Trophoblast cell (in vitro differentiated cells and primary cell): ENCODE measurements around the gene SPOCK1.

Source experiments
- DNase-seq, 2 donors: peaks; one replicate each; pipeline ENCODE4 v3.0.0-alpha.2; 2016
- H2AFZ ChIP-seq: 2 replicates; pipeline ENCODE4 v1.6.1; 2013; ENCODE audit warnings: low read length, moderate library complexity, mild to moderate bottlenecking; ENCODE audit not compliant: insufficient read depth, poor library complexity
- H2AK5ac ChIP-seq: 2 replicates; pipeline ENCODE4 v1.6.1; 2013; ENCODE audit warnings: mild to moderate bottlenecking, low read length
- H2BK120ac ChIP-seq: 2 replicates; pipeline ENCODE4 v1.6.1; 2013; ENCODE audit warnings: low read length, mild to moderate bottlenecking, moderate library complexity; ENCODE audit not compliant: insufficient read depth, poor library complexity
- H2BK12ac ChIP-seq: 2 replicates; pipeline ENCODE4 v1.6.1; 2013; ENCODE audit warnings: mild to moderate bottlenecking, low read length, moderate library complexity
- H2BK5ac ChIP-seq: 2 replicates; pipeline ENCODE4 v1.6.1; 2013; ENCODE audit warnings: low read length, low read depth, moderate library complexity, mild to moderate bottlenecking; ENCODE audit not compliant: poor library complexity
- H3K14ac ChIP-seq: 2 replicates; pipeline ENCODE4 v1.6.1; 2013; ENCODE audit warnings: mild to moderate bottlenecking, low read length
- H3K18ac ChIP-seq: 2 replicates; pipeline ENCODE4 v1.6.1; 2013; ENCODE audit warnings: mild to moderate bottlenecking, low read length
- H3K23ac ChIP-seq: 2 replicates; pipeline ENCODE4 v1.6.1; 2013; ENCODE audit warnings: low read length
- H3K27ac ChIP-seq: 2 replicates; pipeline ENCODE4 v1.5.1; 2013; ENCODE audit warnings: low read depth, mild to moderate bottlenecking, inconsistent platforms, low read length, moderate library complexity
- H3K27me3 ChIP-seq: 2 replicates; pipeline ENCODE4 v1.6.1; 2013; ENCODE audit warnings: inconsistent platforms, mild to moderate bottlenecking, low read length, moderate library complexity; ENCODE audit not compliant: insufficient read depth
- H3K36me3 ChIP-seq, 2 experiments: 1 replicate in 1 of 2; 2 replicates in 1 of 2; pipeline ENCODE4 v1.6.1; 2013; ENCODE audit warnings: low read length in 2 of 2, mild to moderate bottlenecking in 2 of 2, moderate library complexity in 1 of 2; ENCODE audit not compliant: insufficient read depth in 2 of 2, control insufficient read depth in 1 of 2
- H3K4ac ChIP-seq: 2 replicates; pipeline ENCODE4 v1.6.1; 2013; ENCODE audit warnings: low read depth, mild to moderate bottlenecking, low read length, moderate library complexity
- H3K4me1 ChIP-seq, 2 experiments: 1 replicate in 1 of 2; 2 replicates in 1 of 2; pipeline ENCODE4 v1.6.1; 2013; ENCODE audit warnings: low read length in 2 of 2, mild to moderate bottlenecking in 2 of 2, moderate library complexity in 1 of 2; ENCODE audit not compliant: insufficient read depth in 2 of 2, control insufficient read depth in 1 of 2
- H3K4me2 ChIP-seq: 2 replicates; pipeline ENCODE4 v1.6.1; 2013; ENCODE audit warnings: inconsistent platforms, mild to moderate bottlenecking, low read length, moderate library complexity
- H3K4me3 ChIP-seq: 2 replicates; pipeline ENCODE4 v1.5.1; 2013; ENCODE audit warnings: mild to moderate bottlenecking, low read depth, low read length, inconsistent platforms
- H3K79me1 ChIP-seq: one replicate; pipeline ENCODE4 v1.6.1; 2013; ENCODE audit warnings: low read length
- H3K79me2 ChIP-seq: 2 replicates; pipeline ENCODE4 v1.6.1; 2013; ENCODE audit warnings: low read length, mild to moderate bottlenecking; ENCODE audit not compliant: control insufficient read depth, insufficient read depth, poor library complexity
- H3K9ac ChIP-seq: 2 replicates; pipeline ENCODE4 v1.6.1; 2013; ENCODE audit warnings: mild to moderate bottlenecking, low read length
- H3K9me3 ChIP-seq: 2 replicates; pipeline ENCODE4 v1.6.1; 2013; ENCODE audit warnings: low read depth, mild to moderate bottlenecking, control low read depth, inconsistent platforms, low read length; ENCODE audit not compliant: insufficient read depth
- H4K12ac ChIP-seq: 2 replicates; pipeline ENCODE4 v1.6.1; 2013; ENCODE audit warnings: low read depth, mild to moderate bottlenecking, low read length, moderate library complexity
- H4K8ac ChIP-seq: 2 replicates; pipeline ENCODE4 v1.6.1; 2013; ENCODE audit warnings: low read depth, mild to moderate bottlenecking, low read length, moderate library complexity
- H4K91ac ChIP-seq: one replicate; pipeline ENCODE4 v1.6.1; 2013; ENCODE audit warnings: low read depth, mild to moderate bottlenecking, low read length, moderate library complexity
- WGBS: extraction: QIAGEN DNeasy Blood & Tissue Kit; methylation state at CpG from one replicate; pipeline ENCODE4 v1.1.7; 2013; ENCODE audit warnings: missing lambda C conversion rate; ENCODE audit not compliant: insufficient read length, insufficient coverage; ENCODE audit errors: extremely low coverage; 5-methylcytosine and 5-hydroxymethylcytosine counted together

SPOCK1 gene

DNA sequence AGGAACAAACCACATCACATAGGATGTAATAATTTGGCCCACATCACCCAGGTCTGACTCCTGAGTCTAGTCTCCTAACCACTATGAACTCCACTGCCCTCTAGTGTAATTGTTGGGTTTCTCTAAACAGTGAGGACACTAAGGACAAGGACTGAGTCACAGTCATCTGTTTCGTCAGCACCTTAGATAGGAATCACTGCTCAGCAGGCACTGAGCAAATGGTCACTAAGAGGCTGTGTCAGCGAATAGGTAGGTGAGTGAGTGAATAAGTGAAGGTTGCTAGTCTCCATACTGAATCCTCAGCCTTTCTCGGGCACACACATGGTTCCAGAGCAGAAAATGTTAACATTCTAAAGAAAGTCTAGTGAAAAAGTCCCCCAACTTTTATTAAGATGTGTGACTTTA is 278.6 kb downstream of the SPOCK1 start:
- Histone ChIP-seq H3K4me1 (no peaks in the 10 kb centered on the region), H2BK12ac (no peak overlapping the region), H3K4ac (no peak overlapping the region), H3K27ac (no peak overlapping the region), H2AFZ (no peak overlapping the region), H2BK5ac (no peak overlapping the region), H4K91ac (no peak overlapping the region), H3K27me3 (no peaks in the 10 kb centered on the region), H3K23ac (no peak overlapping the region), H3K9ac (no peak overlapping the region), H3K18ac (no peak overlapping the region), H4K12ac (no peak overlapping the region), H3K4me2 (no peak overlapping the region), H3K79me2 (no peaks in the 10 kb centered on the region), H3K4me3 (no peak overlapping the region), H3K9me3 (no peaks in the 10 kb centered on the region), H4K8ac (no peak overlapping the region), H3K14ac (no peak overlapping the region), H3K36me3 (no peaks in the 10 kb centered on the region), H2BK120ac (no peak overlapping the region), H3K79me1 (no peaks in the 10 kb centered on the region), H2AK5ac (no peak overlapping the region)
- no CpG with 5 or more reads among the region's 3 CpGs for WGBS
- peak; percentile 88 to 97 for DNase-seq

DNA sequence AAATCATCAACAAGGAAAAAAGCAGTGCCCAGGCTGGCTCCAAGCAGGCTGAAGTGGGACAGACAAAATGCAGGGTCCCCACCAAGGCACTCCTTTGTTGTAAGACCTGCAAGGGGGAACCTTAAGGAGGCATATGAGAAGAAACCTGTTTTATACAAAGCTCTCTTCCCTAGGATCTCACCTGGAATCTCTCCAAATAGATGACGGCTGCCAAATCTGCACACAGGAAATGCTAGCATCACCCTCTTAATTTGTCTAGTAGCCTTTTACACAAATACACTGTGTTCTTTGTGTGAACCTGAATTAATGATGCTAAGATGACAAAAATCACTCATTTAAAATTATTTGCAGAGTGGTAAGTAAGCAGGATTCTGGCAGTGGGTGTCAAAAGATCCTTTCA is 280.2 kb downstream of the SPOCK1 start:
- no peak overlapping the region for H4K91ac ChIP-seq
- H3K4me3 ChIP-seq: no peak overlapping the region
- no CpG with 5 or more reads among the region's 1 CpG for WGBS
- H3K9ac ChIP-seq: no peak overlapping the region
- H3K14ac ChIP-seq: no peak overlapping the region
- H3K27me3 ChIP-seq: no peaks in the 10 kb centered on the region
- H2BK12ac ChIP-seq: no peak overlapping the region
- no peaks in the 10 kb centered on the region for H3K9me3 ChIP-seq
- no peak overlapping the region for H3K18ac ChIP-seq
- no peak overlapping the region for H3K23ac ChIP-seq
- no peak overlapping the region for H3K4me2 ChIP-seq
- no peaks in the 10 kb centered on the region for H3K79me2 ChIP-seq
- no peaks in the 10 kb centered on the region for H3K36me3 ChIP-seq
- DNase-seq: no peak
- H3K4ac ChIP-seq: no peak overlapping the region
- H2AFZ ChIP-seq: peak overlapping the region; percentile 17
- no peak overlapping the region for H2BK5ac ChIP-seq
- H3K27ac ChIP-seq: no peak overlapping the region
- no peak overlapping the region for H4K12ac ChIP-seq
- no peaks in the 10 kb centered on the region for H3K79me1 ChIP-seq
- H2BK120ac ChIP-seq: no peak overlapping the region
- no peak overlapping the region for H2AK5ac ChIP-seq
- H4K8ac ChIP-seq: no peak overlapping the region
- no peaks in the 10 kb centered on the region for H3K4me1 ChIP-seq

DNA sequence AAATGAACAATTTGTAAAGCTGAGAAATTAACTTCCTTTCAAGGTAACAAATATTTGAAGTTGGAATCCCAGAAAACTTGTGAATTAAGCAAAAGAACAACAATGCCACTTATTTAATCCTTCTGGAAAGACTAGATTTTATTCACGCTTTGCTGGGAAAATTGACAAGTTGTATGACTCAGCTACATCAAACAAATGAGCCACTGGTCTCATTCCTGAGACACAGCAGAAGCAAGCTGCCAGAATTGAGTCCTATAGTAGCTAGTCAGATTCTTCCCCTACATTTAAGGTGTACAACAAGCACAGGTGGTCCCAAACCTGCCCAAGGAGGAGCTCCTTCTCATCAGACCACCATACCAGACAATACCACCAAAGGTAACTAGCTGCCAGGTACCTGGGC is 280.7 kb downstream of the SPOCK1 start:
- no peak overlapping the region for H4K12ac ChIP-seq
- no peaks in the 10 kb centered on the region for H3K36me3 ChIP-seq
- no peak overlapping the region for H3K4ac ChIP-seq
- H3K14ac ChIP-seq: no peak overlapping the region
- no peak overlapping the region for H4K91ac ChIP-seq
- WGBS: no CpG with 5 or more reads among the region's 1 CpG
- H3K9me3 ChIP-seq: no peaks in the 10 kb centered on the region
- H2BK5ac ChIP-seq: no peak overlapping the region
- H3K4me2 ChIP-seq: no peak overlapping the region
- H3K79me1 ChIP-seq: no peaks in the 10 kb centered on the region
- H4K8ac ChIP-seq: no peak overlapping the region
- H2BK12ac ChIP-seq: no peak overlapping the region
- H3K4me3 ChIP-seq: no peak overlapping the region
- H2BK120ac ChIP-seq: no peak overlapping the region
- H2AFZ ChIP-seq: peak overlapping the region; percentile 17
- no peak overlapping the region for H2AK5ac ChIP-seq
- no peak overlapping the region for H3K23ac ChIP-seq
- H3K27ac ChIP-seq: no peak overlapping the region
- H3K9ac ChIP-seq: no peak overlapping the region
- H3K18ac ChIP-seq: no peak overlapping the region
- peak in 1 of 2 donors; percentile 16 for DNase-seq
- no peaks in the 10 kb centered on the region for H3K4me1 ChIP-seq
- no peaks in the 10 kb centered on the region for H3K79me2 ChIP-seq
- no peaks in the 10 kb centered on the region for H3K27me3 ChIP-seq

DNA sequence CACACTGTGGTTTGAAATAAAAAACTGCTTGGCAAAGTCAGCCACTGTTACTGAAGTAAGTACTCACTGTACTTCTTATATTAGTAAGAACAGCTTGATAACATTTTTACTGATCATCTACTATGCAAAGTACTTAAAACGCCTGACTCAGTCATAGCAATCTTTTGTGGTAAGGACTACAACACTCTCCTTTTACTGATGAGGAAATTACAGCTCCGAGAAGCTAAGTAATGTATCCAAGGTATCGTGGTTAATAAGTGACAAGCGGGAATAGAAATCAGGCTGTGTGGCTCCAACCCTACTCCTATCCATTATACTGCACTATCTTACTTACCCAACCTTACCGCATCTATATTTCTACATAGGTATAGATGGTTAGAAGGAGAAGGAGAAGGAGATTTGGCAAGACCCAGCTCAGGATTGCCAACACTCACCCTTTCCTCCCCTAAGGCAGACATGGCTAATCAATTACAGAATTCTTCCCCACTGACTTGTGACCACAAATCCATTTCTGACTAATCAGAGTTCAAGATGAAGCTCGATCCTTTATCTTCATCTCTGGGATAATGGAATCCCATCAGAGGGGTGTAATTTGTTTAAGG is 281.4 kb downstream of the SPOCK1 start:
- Histone ChIP-seq H2AFZ (no peak overlapping the region), H3K9me3 (no peaks in the 10 kb centered on the region), H4K8ac (no peak overlapping the region), H4K91ac (no peak overlapping the region), H3K4ac (no peak overlapping the region), H2AK5ac (no peak overlapping the region), H3K4me1 (no peaks in the 10 kb centered on the region), H3K14ac (no peak overlapping the region), H3K4me2 (no peak overlapping the region), H2BK12ac (no peak overlapping the region), H2BK5ac (no peak overlapping the region), H3K9ac (no peak overlapping the region), H3K23ac (no peak overlapping the region), H4K12ac (no peak overlapping the region), H2BK120ac (no peak overlapping the region), H3K4me3 (no peak overlapping the region), H3K79me1 (no peaks in the 10 kb centered on the region), H3K36me3 (no peaks in the 10 kb centered on the region), H3K18ac (no peak overlapping the region), H3K79me2 (no peaks in the 10 kb centered on the region), H3K27ac (no peak overlapping the region), H3K27me3 (no peaks in the 10 kb centered on the region)
- no peak for DNase-seq
- WGBS: no CpG with 5 or more reads among the region's 6 CpGs
